ENCODE data around the gene SCO2.
"Not testable (repeated sequence)": the region's sequence is repeated elsewhere in the genome, so short reads cannot be mapped to it uniquely, and the experiment has no call there.

Gene SCO2

GRCh38 chr22:50551160-50551752 is 25.9 kb upstream of the SCO2 start:
- DNase-seq (ENCODE audit: low spot score), result no peak

GRCh38 chr22:50550395-50550794 is 25.0 kb upstream of the SCO2 start:
- DNase-seq (ENCODE audit: low spot score), result no peak

- no peak for DNase-seq (ENCODE audit: low spot score)
These were observed 23.8 kb upstream of the SCO2 start for GRCh38 chr22:50548921-50549790.

- DNase-seq (ENCODE audit: low spot score), result no peak
These were observed 22.9 kb upstream of the SCO2 start for GRCh38 chr22:50548040-50548920.

GRCh38 chr22:50547263-50547985 is 22.0 kb upstream of the SCO2 start:
- no peak for DNase-seq (ENCODE audit: low spot score)

GRCh38 chr22:50546326-50547262 is 21.2 kb upstream of the SCO2 start:
- no peak for DNase-seq (ENCODE audit: low spot score)

- DNase-seq (ENCODE audit: low spot score), result no peak
These were observed 20.3 kb upstream of the SCO2 start, which contains the start of gene KLHDC7B for GRCh38 chr22:50545522-50546325. Gene KLHDC7B (plus strand): TSS chr22:50545899. CDS start chr22:50546244, 345 bp downstream.

GRCh38 chr22:50544746-50545253 is 19.4 kb upstream of the SCO2 start:
- no peak for DNase-seq (ENCODE audit: low spot score)

- peak; percentile 33 for DNase-seq (ENCODE audit: low spot score)
These were observed 18.8 kb upstream of the SCO2 start for GRCh38 chr22:50544078-50544745.

GRCh38 chr22:50542416-50542927 is 17.1 kb upstream of the SCO2 start:
- no peak for DNase-seq (ENCODE audit: low spot score)

- not testable (repeated sequence) for DNase-seq (ENCODE audit: low spot score)
These were observed 16.2 kb upstream of the SCO2 start for GRCh38 chr22:50541667-50542026.

GRCh38 chr22:50540381-50540780 is 15.0 kb upstream of the SCO2 start:
- no peak for DNase-seq (ENCODE audit: low spot score)

- no peak for DNase-seq (ENCODE audit: low spot score)
These were observed 12.4 kb upstream of the SCO2 start for GRCh38 chr22:50537765-50538164.

GRCh38 chr22:50536226-50536625 is 10.8 kb upstream of the SCO2 start:
- DNase-seq (ENCODE audit: low spot score), result no peak

- no peak for DNase-seq (ENCODE audit: low spot score)
These were observed 9.7 kb upstream of the SCO2 start for GRCh38 chr22:50535113-50535512.

GRCh38 chr22:50533856-50534711 is 8.7 kb upstream of the SCO2 start:
- DNase-seq (ENCODE audit: low spot score), result not testable (repeated sequence)

GRCh38 chr22:50532824-50533796 is 7.7 kb upstream of the SCO2 start:
- DNase-seq (ENCODE audit: low spot score), result no peak

Data from cerebellar cortex (tissue), 1 donor.